Adrenal gland (tissue), 5 donors: Measurements from ENCODE around the gene PPM1L.
"Not testable (repeated sequence)": the region's sequence is repeated elsewhere in the genome, so short reads cannot be mapped to it uniquely, and the experiment has no call there.

ENCODE experiments used
- POLR2A ChIP-seq, 2 donors: fragments of 450-650 bp; IDR thresholded peaks; one replicate each; pipeline ENCODE4 v1.6.1; 2017; ENCODE audit warnings: antibody characterized with exemption in 2 of 2, mild to moderate bottlenecking in 2 of 2, moderate library complexity in 1 of 2
- TF ChIP-seq, protein P1 (sequence below), 6 experiments: fragments of 450-650 bp in 4 of 6; fragments of 200-600 bp in 2 of 6; sonication (generic) in 1 of 6; IDR thresholded peaks; 1 replicate in 5 of 6; 2 replicates in 1 of 6; pipeline versions ENCODE4 v1.5.1 to v1.8.0; 2016 to 2021; ENCODE audit warnings: antibody characterized with exemption in 6 of 6, mild to moderate bottlenecking in 2 of 6, moderate library complexity in 1 of 6
- donor health status: DM: no; HTN: no; CAD: no.

DNA sequence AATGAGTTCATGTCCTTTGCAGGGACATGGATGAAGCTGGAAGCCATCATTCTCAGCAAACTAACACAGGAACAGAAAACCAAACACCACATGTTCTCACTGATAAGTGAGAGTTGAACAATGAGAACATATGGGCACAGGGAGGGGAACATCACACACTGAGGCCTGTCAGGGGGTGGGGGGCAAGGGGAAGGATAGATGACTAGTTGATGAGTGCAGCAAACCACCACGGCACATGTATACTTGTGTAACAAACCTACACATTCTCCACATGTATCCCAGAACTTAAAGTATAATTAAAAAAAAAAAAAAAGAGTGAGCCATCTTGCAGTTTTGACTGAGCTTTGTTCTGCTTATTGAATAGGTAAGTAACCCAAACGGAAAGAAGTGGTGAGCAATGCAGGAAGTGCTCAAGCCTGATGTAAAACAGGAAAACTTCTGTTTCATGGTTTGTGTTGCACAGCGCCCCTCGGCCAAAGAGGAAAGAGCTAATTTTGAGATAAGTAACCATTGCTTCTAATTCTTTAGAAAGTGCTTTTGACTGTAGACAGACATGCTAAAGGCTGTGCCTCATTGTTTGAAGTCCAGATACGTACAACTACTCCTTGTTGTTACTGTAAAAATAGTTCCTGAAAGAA is 279.0 kb downstream of the PPM1L start:
- TF ChIP-seq, protein P1, sequence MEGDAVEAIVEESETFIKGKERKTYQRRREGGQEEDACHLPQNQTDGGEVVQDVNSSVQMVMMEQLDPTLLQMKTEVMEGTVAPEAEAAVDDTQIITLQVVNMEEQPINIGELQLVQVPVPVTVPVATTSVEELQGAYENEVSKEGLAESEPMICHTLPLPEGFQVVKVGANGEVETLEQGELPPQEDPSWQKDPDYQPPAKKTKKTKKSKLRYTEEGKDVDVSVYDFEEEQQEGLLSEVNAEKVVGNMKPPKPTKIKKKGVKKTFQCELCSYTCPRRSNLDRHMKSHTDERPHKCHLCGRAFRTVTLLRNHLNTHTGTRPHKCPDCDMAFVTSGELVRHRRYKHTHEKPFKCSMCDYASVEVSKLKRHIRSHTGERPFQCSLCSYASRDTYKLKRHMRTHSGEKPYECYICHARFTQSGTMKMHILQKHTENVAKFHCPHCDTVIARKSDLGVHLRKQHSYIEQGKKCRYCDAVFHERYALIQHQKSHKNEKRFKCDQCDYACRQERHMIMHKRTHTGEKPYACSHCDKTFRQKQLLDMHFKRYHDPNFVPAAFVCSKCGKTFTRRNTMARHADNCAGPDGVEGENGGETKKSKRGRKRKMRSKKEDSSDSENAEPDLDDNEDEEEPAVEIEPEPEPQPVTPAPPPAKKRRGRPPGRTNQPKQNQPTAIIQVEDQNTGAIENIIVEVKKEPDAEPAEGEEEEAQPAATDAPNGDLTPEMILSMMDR (IDR thresholded peaks at IDR 0.05): not testable (repeated sequence)
- not testable (repeated sequence) for TF ChIP-seq POLR2A (IDR thresholded peaks at IDR 0.05)
